H1 (cell line): ENCODE measurements around the gene AKAP4. TPM values are rescaled to one million over a fixed set of nuclear protein-coding genes. Genes with fewer than 3 reads are reported as not detected.

Experiments used
- CTBP2 ChIP-seq: IDR thresholded peaks from 2 replicates; pipeline ENCODE4 v1.7.0; 2011; ENCODE audit warnings: borderline replicate concordance, mild to moderate bottlenecking, moderate library complexity, mixed read lengths, low read length; ENCODE audit not compliant: insufficient read depth, insufficient read length
- EP300 ChIP-seq, 2 experiments: IDR thresholded peaks; 1 replicate in 1 of 2; 2 replicates in 1 of 2; pipeline ENCODE4 v1.6.1; 2011 to 2012; ENCODE audit warnings: low read depth in 2 of 2, low read length in 2 of 2, mild to moderate bottlenecking in 2 of 2, borderline replicate concordance in 1 of 2, inconsistent platforms in 1 of 2, moderate library complexity in 1 of 2
- HDAC2 ChIP-seq, 2 experiments: fragments of 300-600 bp in 1 of 2; sonication (generic) in 1 of 2; IDR thresholded peaks; 2 replicates each; pipeline ENCODE4 v1.6.1; 2011 to 2012; ENCODE audit warnings: low read depth in 2 of 2, low read length in 2 of 2, mild to moderate bottlenecking in 2 of 2, moderate library complexity in 2 of 2, borderline replicate concordance in 1 of 2, inconsistent platforms in 1 of 2
- MAFK ChIP-seq: IDR thresholded peaks from 2 replicates; pipeline ENCODE4 v1.6.1; 2012; ENCODE audit warnings: low read depth, mild to moderate bottlenecking, improper control_type of control experiment, low read length
- RAD21 ChIP-seq, 2 experiments: IDR thresholded peaks in 1 of 2; conservative IDR thresholded peaks in 1 of 2; 2 replicates each; pipeline ENCODE4 v1.6.1; 2011; ENCODE audit warnings: low read depth in 2 of 2, low read length in 2 of 2, improper control_type of control experiment in 1 of 2, inconsistent platforms in 1 of 2, mild to moderate bottlenecking in 1 of 2, moderate library complexity in 1 of 2
- SAP30 ChIP-seq: fragments of 300-600 bp; sonication (generic); IDR thresholded peaks from 2 replicates; pipeline ENCODE4 v1.7.1; 2012; ENCODE audit warnings: low read length, moderate library complexity, mild to moderate bottlenecking, inconsistent platforms; ENCODE audit not compliant: insufficient read depth, insufficient replicate concordance
- TEAD4 ChIP-seq: IDR thresholded peaks from 2 replicates; pipeline ENCODE4 v1.6.1; 2012; ENCODE audit warnings: low read depth, low read length, inconsistent platforms, mixed read lengths
- polyA plus RNA-seq, 7 experiments: library from polyadenylated mRNA; depleted of rRNA in 3 of 7; stranded (reverse) in 5 of 7; unstranded in 2 of 7; fragments of >200 nt in 5 of 7; fragments of 200-250 nt in 2 of 7; gene quantifications; 1 replicate in 5 of 7; 2 replicates in 1 of 7; 4 replicates in 1 of 7; pipeline versions ENCODE4 v1.2.1 to v1.2.3, GENCODE V29; 2011 to 2013; ENCODE audit warnings: missing spikeins in 2 of 7, mixed read lengths in 2 of 7
- total RNA-seq: library from RNA; stranded (reverse); fragmentation: NEBNext Ultra II Directional; extraction: Animal tissue kit (Norgen Biotek cat#: 25700); gene quantifications from 2 replicates; pipeline ENCODE4 v1.2.1, GENCODE V29; 2021
- TF ChIP-seq, protein P1 (sequence below), 3 experiments: IDR thresholded peaks; 1 replicate in 2 of 3; 2 replicates in 1 of 3; pipeline versions ENCODE4 v1.5.1 to v1.6.1; 2011; ENCODE audit warnings: low read length in 3 of 3, mild to moderate bottlenecking in 3 of 3, inconsistent platforms in 2 of 3, low read depth in 1 of 3, moderate library complexity in 1 of 3; ENCODE audit not compliant: insufficient read depth in 1 of 3; ENCODE audit errors: control extremely low read depth in 1 of 3

The AKAP4 gene
- total and polyA plus RNA-seq, 2 of the 8 experiments (the other 6 are each of a cell fraction or from before 2014, with no cell fraction given), result not detected

DNA sequence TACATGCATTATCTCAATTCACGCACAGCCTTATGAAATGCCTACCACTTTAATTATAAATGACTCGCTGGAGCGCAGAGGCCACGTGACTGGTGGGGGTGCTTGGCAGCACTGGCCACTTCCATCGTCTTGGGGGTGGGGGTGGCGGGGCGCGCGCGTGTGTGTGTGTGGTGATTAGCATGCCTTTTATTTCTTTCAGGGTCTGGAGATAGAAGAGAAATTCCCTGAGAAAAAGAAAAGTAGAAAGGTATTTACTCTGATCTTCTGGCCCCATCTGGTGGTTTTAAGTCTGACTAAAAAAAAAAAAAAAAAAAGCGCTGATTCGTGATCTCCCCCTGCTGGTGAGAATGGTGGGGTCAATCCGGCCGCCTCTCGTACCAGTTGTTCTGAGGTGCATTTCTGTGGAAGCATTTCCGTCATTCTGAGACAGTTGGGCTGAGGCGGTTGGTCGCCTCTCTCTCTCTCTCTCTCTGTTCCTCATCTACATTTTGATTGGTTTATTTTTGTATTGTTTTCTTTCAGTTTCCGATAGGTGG is 3.6 kb upstream of the AKAP4 start, which contains the start of gene CCNB3 (continued):
- TF ChIP-seq, protein P1, sequence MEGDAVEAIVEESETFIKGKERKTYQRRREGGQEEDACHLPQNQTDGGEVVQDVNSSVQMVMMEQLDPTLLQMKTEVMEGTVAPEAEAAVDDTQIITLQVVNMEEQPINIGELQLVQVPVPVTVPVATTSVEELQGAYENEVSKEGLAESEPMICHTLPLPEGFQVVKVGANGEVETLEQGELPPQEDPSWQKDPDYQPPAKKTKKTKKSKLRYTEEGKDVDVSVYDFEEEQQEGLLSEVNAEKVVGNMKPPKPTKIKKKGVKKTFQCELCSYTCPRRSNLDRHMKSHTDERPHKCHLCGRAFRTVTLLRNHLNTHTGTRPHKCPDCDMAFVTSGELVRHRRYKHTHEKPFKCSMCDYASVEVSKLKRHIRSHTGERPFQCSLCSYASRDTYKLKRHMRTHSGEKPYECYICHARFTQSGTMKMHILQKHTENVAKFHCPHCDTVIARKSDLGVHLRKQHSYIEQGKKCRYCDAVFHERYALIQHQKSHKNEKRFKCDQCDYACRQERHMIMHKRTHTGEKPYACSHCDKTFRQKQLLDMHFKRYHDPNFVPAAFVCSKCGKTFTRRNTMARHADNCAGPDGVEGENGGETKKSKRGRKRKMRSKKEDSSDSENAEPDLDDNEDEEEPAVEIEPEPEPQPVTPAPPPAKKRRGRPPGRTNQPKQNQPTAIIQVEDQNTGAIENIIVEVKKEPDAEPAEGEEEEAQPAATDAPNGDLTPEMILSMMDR (IDR thresholded peaks at IDR 0.05; ENCODE audit: control extremely low read depth in 1 of 3, insufficient read depth in 1 of 3, low read depth in 1 of 3, low read length in 3 of 3), result peak; percentile 44 to 90 (median 53)
- TF ChIP-seq CTBP2, result no peak
- no peak for TF ChIP-seq SAP30
- TF ChIP-seq MAFK, result peak; percentile 10; the same call in 1 of the 2 replicates
- no peak for TF ChIP-seq EP300 (IDR thresholded peaks at IDR 0.05; ENCODE audit: borderline replicate concordance in 1 of 2, low read depth in 2 of 2, low read length in 2 of 2)
- TF ChIP-seq HDAC2 (IDR thresholded peaks at IDR 0.05; ENCODE audit: borderline replicate concordance in 1 of 2, low read depth in 2 of 2, low read length in 2 of 2), result no peak
- peak; percentile 61 to 68 for TF ChIP-seq RAD21 (IDR thresholded peaks at IDR 0.05 in 1 of 2, conservative IDR thresholded peaks at IDR 0.05 in 1 of 2; ENCODE audit: low read depth in 2 of 2, low read length in 2 of 2)
- no peak for TF ChIP-seq TEAD4
